Measurements from ENCODE around the gene CACUL1.

DNA sequence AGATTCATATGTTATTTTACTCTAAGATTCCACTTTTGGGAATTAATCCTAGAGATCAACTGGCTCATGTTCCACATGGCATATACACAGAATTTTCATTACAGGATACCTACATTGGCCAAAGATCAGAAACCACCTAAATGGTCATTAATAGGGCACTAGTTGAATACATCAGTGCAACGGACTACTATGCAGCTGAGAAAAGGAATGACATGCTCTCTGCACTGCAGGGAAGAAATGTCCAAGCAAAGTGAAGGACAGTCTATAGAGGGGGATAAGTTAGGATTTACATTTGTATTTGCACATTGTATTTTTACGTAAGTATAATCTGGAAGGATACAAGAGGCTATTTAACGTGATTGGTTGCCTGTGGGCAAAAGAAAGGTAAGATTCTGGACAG, 91.6 kb downstream of the CACUL1 start:
- TF ChIP-seq, protein P1, sequence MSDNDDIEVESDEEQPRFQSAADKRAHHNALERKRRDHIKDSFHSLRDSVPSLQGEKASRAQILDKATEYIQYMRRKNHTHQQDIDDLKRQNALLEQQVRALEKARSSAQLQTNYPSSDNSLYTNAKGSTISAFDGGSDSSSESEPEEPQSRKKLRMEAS (IDR thresholded peaks at IDR 0.05; ENCODE audit: insufficient read depth, insufficient read length), result no peak
- TF ChIP-seq, protein P2, sequence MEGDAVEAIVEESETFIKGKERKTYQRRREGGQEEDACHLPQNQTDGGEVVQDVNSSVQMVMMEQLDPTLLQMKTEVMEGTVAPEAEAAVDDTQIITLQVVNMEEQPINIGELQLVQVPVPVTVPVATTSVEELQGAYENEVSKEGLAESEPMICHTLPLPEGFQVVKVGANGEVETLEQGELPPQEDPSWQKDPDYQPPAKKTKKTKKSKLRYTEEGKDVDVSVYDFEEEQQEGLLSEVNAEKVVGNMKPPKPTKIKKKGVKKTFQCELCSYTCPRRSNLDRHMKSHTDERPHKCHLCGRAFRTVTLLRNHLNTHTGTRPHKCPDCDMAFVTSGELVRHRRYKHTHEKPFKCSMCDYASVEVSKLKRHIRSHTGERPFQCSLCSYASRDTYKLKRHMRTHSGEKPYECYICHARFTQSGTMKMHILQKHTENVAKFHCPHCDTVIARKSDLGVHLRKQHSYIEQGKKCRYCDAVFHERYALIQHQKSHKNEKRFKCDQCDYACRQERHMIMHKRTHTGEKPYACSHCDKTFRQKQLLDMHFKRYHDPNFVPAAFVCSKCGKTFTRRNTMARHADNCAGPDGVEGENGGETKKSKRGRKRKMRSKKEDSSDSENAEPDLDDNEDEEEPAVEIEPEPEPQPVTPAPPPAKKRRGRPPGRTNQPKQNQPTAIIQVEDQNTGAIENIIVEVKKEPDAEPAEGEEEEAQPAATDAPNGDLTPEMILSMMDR (IDR thresholded peaks at IDR 0.05; ENCODE audit: extremely low read depth in 1 of 2, insufficient read depth in 1 of 2, low read depth in 1 of 2, low read length in 2 of 2), result no peak
- TF ChIP-seq EZH2 (IDR thresholded peaks at IDR 0.05; ENCODE audit: borderline replicate concordance, low read depth, low read length, severe bottlenecking), result no peak
- no peak for TF ChIP-seq POLR2A (IDR thresholded peaks at IDR 0.05; ENCODE audit: low read depth, low read length)
- no peak for TF ChIP-seq POLR2AphosphoS5 (IDR thresholded peaks at IDR 0.05; ENCODE audit: insufficient read depth, low read depth, low read length)
- TF ChIP-seq MYC (IDR thresholded peaks at IDR 0.05; ENCODE audit: low read depth, low read length), result no peak
- no peak for TF ChIP-seq GATA2 (IDR thresholded peaks at IDR 0.05; ENCODE audit: insufficient read depth, insufficient read length, low read depth, low read length)
- no peak for TF ChIP-seq JUN (IDR thresholded peaks at IDR 0.05; ENCODE audit: borderline replicate concordance, insufficient read depth, insufficient read length, low read depth)
